Stomach (tissue), 4 donors: ENCODE data around the gene GAGE10.
"Not testable (repeated sequence)": the region's sequence is repeated elsewhere in the genome, so short reads cannot be mapped to it uniquely, and the experiment has no call there.

ENCODE experiments used
- CTCF ChIP-seq, 7 experiments: fragments of 450-650 bp in 4 of 7; fragments of 200-600 bp in 3 of 7; sonication (generic) in 3 of 7; IDR thresholded peaks; one replicate each; pipeline ENCODE4 v1.5.1; 2016 to 2019; ENCODE audit warnings: antibody characterized with exemption in 7 of 7, control low read depth in 2 of 7, mild to moderate bottlenecking in 1 of 7
- POLR2A ChIP-seq, 4 donors: fragments of 450-650 bp; IDR thresholded peaks; one replicate each; pipeline ENCODE4 v1.6.1; 2016; ENCODE audit warnings: antibody characterized with exemption in 4 of 4, control low read depth in 2 of 4, mild to moderate bottlenecking in 1 of 4, moderate library complexity in 1 of 4
- POLR2AphosphoS5 ChIP-seq, 3 donors: sonication (generic); formaldehyde crosslinking; IDR thresholded peaks; one replicate each; pipeline ENCODE4 v1.6.1; 2016; ENCODE audit warnings: antibody characterized with exemption in 3 of 3

- TF ChIP-seq POLR2A, CTCF, POLR2AphosphoS5 (IDR thresholded peaks at IDR 0.05): not testable (repeated sequence)
Measured at GRCh38 chrX:49345402-49345801, 42.0 kb downstream of the GAGE10 start.
